ENCODE measurements around the gene CREB1. TPM values are rescaled to one million over a fixed set of nuclear protein-coding genes. Genes with fewer than 3 reads are reported as not detected.

The CREB1 gene
- total RNA-seq, 2 donors from 2014 or later: 42.9 to 51.7 TPM

- ATAC-seq (no peak), DNase-seq (peak in 1 of 2 donors; percentile 18)
These were observed 27.8 kb upstream of the CREB1 start for GRCh38 chr2:207501802-207502576.

DNA sequence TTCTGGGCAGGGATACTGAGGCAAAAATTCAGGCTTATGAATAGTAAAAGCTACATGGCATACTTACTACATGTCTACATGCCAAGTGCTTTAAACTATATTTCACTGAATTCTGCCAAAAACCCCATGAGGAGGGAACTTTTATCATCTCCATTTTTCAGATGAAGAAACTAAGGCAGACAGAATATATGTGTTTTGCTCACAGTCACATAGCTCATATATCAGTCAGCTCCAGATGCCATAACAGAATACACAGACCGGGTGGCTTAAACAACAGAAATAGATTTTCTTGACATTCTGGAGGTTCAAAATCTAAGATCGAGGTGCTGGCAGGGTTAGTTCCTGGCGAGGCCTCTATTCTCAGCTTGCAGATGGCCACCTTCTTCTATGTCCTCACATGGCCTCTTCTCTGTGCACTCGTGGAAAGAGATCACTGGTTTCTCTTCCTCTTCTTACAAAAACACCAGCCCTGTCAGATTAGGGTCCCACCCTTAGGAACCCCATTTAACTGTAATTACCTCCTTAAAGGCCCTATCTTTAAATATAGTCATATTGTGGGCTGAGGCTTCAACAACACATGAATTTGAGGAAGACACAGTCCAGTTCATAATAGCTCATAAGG, 27.1 kb upstream of the CREB1 start:
- no peak for DNase-seq
- intact Hi-C loops (cut with DNase I, micrococcal nuclease): no loop called here
- no peak for ATAC-seq

More at GRCh38 chr2:207501802-207502576, 27.8 kb upstream of the CREB1 start:
- intact Hi-C loops (cut with DNase I, micrococcal nuclease): no loop called here

DNA sequence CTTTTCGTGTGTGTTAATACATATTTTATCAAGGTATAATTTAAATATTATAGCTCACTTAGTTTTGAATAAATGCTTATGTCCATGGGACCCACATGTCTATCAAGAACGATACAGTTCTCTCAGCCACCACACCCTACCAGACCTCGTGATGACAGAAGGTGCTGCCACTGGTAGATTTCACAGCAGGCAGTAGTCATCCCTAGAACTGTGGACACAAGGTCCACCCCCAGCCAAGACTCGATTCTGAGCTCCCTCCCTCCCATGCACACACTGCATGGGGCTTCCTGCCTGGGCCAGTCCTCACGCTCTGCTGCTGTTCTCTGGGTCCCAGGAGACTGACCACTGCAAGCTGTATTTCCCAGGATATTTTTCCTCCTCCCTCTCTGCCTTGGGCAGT, 26.5 kb upstream of the CREB1 start:
- DNase-seq (peak in 1 of 2 donors; percentile 37), ATAC-seq (no peak)
- intact Hi-C loops (cut with DNase I, micrococcal nuclease): no loop called here

DNA sequence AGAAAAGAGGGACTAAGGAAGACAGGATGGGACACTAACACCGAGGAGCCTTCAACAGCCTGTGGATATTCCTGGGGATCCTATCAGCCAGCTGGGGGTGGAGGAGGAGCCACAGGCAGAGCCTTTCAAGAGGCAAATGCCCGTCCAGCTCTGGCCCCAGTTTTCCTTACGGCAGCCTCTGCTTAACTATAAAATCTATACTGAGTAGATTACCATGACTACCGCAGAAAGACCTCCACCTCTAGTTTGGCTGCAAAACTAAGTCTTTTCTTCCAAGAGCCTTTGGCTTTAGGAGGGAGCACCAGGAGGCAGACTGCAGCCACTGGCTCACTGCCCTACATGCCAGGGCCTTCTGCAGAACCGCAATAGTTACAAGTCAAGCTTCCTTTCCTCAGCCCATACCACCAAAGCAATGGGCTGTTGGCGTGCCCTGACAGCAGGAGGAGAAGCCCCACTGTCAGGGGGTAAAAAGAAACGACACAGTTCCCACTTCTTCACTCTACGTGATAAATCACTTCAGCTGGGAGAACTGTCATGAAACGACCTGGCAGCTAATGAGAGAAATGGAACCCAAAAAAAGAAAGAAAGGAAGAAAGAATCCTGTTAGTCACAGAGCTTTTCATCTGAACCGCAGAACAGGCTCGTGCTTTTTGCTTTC, 25.1 kb upstream of the CREB1 start:
- no peak for DNase-seq
- intact Hi-C loops (cut with DNase I, micrococcal nuclease): no loop called here
- ATAC-seq: no peak

- DNase-seq (no peak), ATAC-seq (no peak)
- intact Hi-C loops (cut with DNase I, micrococcal nuclease): no loop called here
These were observed 24.6 kb upstream of the CREB1 start for GRCh38 chr2:207505171-207505570.

GRCh38 chr2:207505728-207506127, 24.0 kb upstream of the CREB1 start:
- ATAC-seq: no peak
- DNase-seq: no peak
- intact Hi-C loops (cut with DNase I, micrococcal nuclease): no loop called here

- ATAC-seq (no peak), DNase-seq (no peak)
- intact Hi-C loops (cut with DNase I, micrococcal nuclease): no loop called here
These were observed 23.3 kb upstream of the CREB1 start for GRCh38 chr2:207506426-207506825.

DNA sequence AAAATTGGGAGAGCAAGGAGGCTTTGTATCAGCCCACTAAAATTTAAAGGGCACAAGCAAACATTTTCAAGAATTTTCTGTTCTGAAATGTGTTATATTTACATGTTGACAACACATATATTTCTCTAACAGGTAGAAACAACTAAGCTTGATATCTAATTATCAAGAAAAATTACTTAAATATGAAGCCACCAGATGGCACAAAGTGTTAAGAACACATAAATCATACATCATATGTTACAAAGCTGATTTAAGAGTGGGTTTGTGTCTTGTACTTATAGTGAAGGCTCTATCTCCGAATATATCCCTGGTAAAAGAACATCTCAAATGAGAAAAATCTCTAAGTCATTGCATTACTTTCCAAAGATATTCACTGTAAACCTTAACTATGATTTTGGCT, 19.6 kb upstream of the CREB1 start:
- ATAC-seq (no peak), DNase-seq (no peak)
- intact Hi-C loops (cut with DNase I, micrococcal nuclease): no loop called here

DNA sequence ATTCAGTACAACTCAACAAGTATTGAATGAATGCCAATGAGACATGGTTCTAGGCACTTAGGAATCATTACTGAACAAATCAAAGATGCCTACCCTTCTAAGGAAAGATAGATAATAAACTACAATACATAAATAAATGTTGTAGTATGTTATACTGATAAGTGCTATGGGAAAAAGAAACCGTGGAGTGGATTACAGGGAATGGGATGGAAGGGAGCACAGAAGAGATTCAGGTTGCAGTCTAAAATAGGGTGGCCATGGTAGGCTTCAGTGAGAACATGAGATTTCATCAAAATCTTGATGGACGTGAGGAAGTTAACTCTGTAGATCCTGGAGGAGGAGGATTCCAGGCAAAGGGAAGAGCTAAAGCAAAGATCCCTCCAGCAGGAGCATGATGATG, 17.9 kb upstream of the CREB1 start:
- ATAC-seq (no peak), DNase-seq (no peak)
- intact Hi-C loops (cut with DNase I, micrococcal nuclease): no loop called here

GRCh38 chr2:207512356-207512755, 17.4 kb upstream of the CREB1 start:
- intact Hi-C loops (cut with DNase I, micrococcal nuclease): no loop called here
- DNase-seq: no peak
- ATAC-seq: no peak

GRCh38 chr2:207513551-207514257, 16.1 kb upstream of the CREB1 start:
- no peak for ATAC-seq
- DNase-seq: no peak
- intact Hi-C loops (cut with DNase I, micrococcal nuclease): no loop called here

DNA sequence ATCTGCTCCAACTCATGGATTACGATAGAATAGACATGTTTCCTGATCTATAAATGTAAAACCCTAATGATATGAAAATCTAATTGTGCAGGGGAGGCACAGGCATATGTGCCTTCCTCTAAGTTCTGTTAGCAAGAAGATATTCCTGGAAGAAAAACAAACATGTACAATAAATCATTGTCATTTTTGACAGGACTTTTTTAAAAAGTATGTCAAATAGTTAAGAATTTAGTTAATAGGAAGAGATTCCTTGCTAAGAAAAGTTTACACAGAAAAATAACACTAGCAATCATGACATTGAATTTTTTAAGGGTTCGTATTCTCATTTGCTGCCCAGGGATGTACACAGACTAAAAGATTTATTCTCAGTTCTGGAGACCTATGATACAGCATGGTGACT, 15.3 kb upstream of the CREB1 start:
- no peak for DNase-seq
- ATAC-seq: no peak
- intact Hi-C loops (cut with DNase I, micrococcal nuclease): no loop called here

DNA sequence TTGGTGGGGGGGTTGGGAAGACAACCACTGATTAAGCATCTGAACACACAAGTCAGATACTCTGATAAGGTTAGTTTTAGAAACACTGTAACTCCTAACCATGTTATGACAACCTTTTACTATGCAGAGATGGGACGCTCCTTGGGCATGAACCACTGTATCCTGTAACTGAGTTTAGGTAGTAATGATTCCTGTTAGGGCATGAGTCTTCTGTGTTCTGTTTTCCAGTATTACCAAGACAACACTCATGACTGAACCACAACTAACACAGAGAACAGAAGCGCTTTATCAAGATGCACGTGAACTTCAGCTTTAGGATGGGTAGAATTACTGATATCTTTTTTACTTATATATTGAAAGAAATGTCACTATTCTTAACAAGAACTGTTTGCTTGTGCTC, 14.1 kb upstream of the CREB1 start:
- ATAC-seq: no peak
- intact Hi-C loops (cut with DNase I, micrococcal nuclease): no loop called here
- DNase-seq: no peak

GRCh38 chr2:207516206-207516605, 13.6 kb upstream of the CREB1 start:
- intact Hi-C loops (cut with DNase I, micrococcal nuclease): no loop called here
- ATAC-seq (no peak), DNase-seq (no peak)

DNA sequence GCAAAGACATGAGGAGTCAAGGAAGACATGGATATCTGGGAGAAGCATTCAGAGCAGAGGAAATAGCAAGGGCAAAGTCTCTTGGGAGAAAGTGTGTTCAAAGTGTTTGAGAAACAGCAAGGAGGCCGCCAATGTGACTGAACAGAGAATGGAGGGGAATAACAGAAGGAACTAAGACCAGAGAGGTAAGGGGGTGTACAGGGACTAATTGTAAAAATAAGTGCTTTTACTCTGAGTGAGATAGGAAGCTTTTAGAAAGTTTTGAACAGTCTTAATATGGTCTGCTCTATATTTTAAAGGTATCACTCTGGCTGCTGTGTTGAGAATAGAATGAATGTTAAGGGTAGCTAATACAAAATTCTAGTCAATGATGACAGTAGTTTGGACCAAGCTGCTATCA, 6.8 kb upstream of the CREB1 start:
- DNase-seq (no peak), ATAC-seq (no peak)
- intact Hi-C loops (cut with DNase I, micrococcal nuclease): no loop called here

DNA sequence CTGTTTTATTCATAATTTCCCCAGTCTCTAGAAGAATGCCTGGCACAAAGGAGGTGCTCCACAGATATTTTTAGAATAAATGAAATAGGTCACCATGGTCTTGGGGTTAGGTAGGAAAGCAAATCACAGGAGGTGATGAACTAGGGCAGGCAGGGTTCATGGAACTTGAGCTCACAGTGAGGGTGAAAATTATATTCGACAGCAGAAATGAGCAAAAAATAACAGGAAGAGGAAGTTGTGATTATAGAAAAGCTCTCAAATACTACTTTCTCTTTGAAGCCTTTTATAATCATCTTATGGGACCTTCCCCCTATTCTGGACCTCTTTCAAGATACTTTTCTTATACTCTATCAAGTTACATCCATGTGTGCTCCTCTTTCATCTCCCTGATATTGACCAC, 4.5 kb upstream of the CREB1 start:
- no peak for ATAC-seq
- intact Hi-C loops (cut with DNase I, micrococcal nuclease): no loop called here

GRCh38 chr2:207528980-207529329, 807 bp upstream of the CREB1 start:
- intact Hi-C loops (cut with DNase I, micrococcal nuclease): no loop called here
- ATAC-seq: peak; percentile 12
- peak in 1 of 2 donors; percentile 49 for DNase-seq

More for the DNA sequence above, 4.5 kb upstream of the CREB1 start:
- DNase-seq: no peak

- ATAC-seq (peak; percentile 2), DNase-seq (peak; percentile 42 to 66)
- intact Hi-C loops (cut with DNase I, micrococcal nuclease): no loop called here
These were observed 634 bp downstream of the CREB1 start for GRCh38 chr2:207530160-207531031.

Data from left colon (tissue), 2 donors.